ENCODE measurements around the gene AXIN1. TPM values are rescaled to one million over a fixed set of nuclear protein-coding genes. Genes with fewer than 3 reads are reported as not detected.

Gene AXIN1
- total RNA-seq, 1 donor from 2014 or later = 28.9 TPM

DNA sequence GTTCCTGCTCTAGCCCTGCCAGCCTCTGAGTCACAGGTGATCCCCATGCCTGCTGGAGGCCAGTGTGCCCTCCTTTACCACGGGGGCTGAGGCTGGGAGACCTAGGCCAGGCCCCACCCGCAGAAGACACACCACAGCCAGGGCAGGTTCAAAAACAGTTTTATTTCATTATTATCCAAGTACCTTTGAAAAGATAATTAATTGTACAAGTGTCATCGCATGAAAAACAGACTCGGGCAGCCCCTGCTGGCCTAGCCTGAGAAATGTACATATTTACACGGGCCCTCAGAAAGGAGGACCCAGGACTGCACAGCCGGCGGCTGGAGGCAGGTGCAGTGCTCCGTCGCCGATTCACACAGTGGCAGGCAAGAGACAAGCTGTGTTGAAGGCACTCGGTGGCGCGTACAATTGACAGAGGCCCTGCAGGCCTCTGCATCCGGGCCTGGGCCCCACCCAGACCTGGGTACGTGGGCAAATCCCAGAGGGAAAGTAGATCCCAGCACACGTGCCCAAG is 65.2 kb downstream of the AXIN1 start:
- Histone ChIP-seq H3K27ac (no peak overlapping the region), H3K4me3 (no peak overlapping the region), H3K36me3 (peaks cover 45% of the 10 kb centered on the region), H3K27me3 (peaks cover 2% of the 10 kb centered on the region), H3K4me1 (no peaks in the 10 kb centered on the region), H3K9me3 (no peaks in the 10 kb centered on the region)
- intact Hi-C loops (cut with DNase I) = no loop called here
- ATAC-seq (no peak), DNase-seq (no peak)
- TF ChIP-seq, protein P1, sequence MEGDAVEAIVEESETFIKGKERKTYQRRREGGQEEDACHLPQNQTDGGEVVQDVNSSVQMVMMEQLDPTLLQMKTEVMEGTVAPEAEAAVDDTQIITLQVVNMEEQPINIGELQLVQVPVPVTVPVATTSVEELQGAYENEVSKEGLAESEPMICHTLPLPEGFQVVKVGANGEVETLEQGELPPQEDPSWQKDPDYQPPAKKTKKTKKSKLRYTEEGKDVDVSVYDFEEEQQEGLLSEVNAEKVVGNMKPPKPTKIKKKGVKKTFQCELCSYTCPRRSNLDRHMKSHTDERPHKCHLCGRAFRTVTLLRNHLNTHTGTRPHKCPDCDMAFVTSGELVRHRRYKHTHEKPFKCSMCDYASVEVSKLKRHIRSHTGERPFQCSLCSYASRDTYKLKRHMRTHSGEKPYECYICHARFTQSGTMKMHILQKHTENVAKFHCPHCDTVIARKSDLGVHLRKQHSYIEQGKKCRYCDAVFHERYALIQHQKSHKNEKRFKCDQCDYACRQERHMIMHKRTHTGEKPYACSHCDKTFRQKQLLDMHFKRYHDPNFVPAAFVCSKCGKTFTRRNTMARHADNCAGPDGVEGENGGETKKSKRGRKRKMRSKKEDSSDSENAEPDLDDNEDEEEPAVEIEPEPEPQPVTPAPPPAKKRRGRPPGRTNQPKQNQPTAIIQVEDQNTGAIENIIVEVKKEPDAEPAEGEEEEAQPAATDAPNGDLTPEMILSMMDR (IDR thresholded peaks at IDR 0.05) = no peak

DNA sequence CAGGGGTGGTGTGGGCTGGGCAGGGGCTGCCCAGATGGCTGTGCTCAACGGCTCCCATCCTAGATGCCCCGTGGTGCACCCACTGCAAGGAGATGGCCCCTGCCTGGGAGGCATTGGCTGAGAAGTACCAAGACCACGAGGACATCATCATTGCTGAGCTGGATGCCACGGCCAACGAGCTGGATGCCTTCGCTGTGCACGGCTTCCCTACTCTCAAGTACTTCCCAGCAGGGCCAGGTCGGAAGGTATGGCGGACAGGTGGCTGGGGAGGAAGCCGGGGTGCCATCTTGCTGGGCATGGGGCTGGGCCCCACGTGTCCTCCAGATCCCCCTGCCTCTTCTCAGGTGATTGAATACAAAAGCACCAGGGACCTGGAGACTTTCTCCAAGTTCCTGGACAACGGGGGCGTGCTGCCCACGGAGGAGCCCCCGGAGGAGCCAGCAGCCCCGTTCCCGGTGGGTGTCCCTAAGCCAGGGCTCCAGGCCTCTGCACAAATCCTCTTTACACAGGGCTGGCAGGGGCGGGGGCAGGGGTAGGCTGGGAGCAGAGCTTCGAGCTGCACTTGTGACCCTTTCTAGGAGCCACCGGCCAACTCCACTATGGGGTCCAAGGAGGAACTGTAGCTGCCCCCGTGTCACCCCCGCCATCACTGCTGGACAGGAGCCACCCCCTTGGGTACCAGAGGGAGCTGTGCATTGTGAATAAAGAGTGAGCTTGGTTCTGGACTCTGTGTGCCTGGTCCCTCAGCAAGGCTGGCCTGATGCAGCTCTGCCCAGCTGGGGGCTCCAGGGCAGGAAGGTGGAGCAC is 65.8 kb downstream of the AXIN1 start:
- Histone ChIP-seq H3K27ac (no peak overlapping the region), H3K4me1 (no peaks in the 10 kb centered on the region), H3K4me3 (no peak overlapping the region), H3K36me3 (peaks cover 41% of the 10 kb centered on the region), H3K9me3 (no peaks in the 10 kb centered on the region), H3K27me3 (peaks cover 7% of the 10 kb centered on the region)
- ATAC-seq (no peak), DNase-seq (no peak)
- TF ChIP-seq, protein P1 (IDR thresholded peaks at IDR 0.05) = no peak
- intact Hi-C loops (cut with DNase I) = no loop called here

DNA sequence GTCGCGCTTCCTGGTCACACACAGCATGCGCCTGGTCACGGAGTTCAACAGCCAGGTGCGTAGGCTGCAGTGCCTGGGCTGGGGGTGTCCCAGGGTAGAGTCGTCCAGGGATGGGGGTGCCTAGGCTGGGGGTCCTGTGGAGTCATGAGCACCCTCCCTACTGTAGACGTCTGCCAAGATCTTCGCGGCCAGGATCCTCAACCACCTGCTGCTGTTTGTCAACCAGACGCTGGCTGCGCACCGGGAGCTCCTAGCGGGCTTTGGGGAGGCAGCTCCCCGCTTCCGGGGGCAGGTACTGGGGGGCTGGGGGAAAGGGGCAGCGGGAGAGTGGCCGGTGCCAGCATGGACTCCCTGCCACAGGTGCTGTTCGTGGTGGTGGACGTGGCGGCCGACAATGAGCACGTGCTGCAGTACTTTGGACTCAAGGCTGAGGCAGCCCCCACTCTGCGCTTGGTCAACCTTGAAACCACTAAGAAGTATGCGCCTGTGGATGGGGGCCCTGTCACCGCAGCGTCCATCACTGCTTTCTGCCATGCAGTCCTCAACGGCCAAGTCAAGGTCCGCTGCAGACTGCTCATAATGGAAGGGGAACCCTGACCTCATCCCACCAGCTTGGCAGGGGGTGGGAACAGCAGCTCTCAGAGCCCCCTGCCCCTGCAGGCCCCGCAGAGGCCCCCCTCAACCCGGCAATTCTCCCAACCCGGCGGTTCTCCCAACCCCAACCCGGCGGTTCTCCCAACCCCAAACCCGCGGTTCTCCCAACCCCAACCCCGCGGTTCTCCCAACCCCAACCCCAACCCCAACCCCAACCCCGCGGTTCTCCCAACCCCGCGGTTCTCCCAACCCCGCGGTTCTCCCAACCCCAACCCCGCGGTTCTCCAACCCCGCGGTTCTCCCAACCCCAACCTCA is 67.1 kb downstream of the AXIN1 start:
- H3K27ac ChIP-seq = no peak overlapping the region
- intact Hi-C loops (cut with DNase I) = no loop called here

DNA sequence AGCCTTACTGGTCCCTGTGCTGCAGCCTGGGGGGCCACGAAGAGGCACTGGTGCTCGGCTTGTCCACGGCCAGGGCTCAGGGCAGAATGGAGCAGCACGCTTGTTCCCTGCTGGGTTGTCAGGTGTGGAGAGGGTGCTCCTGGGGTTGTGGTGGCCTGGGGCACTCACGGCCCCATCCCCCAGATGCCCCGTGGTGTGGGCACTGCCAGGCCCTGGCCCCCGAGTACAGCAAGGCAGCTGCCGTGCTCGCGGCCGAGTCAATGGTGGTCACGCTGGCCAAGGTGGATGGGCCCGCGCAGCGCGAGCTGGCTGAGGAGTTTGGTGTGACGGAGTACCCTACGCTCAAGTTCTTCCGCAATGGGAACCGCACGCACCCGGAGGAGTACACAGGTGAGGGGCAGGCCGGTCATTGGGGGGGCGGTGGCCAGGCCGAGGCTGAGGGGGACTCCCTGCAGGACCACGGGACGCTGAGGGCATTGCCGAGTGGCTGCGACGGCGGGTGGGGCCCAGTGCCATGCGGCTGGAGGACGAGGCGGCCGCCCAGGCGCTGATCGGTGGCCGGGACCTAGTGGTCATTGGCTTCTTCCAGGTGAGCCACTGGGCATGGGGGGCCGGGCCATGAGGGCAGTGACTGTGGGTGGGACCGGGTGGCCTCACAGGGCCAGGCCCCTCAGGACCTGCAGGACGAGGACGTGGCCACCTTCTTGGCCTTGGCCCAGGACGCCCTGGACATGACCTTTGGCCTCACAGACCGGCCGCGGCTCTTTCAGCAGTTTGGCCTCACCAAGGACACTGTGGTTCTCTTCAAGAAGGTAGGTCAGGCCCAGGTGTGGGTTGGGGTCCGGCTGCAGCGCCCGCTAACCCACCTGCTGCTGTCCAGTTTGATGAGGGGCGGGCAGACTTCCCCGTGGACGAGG is 68.1 kb downstream of the AXIN1 start:
- peaks cover 26% of the 10 kb centered on the region for H3K27me3 ChIP-seq
- intact Hi-C loops (cut with DNase I) = no loop called here
- peaks cover 9% of the 10 kb centered on the region for H3K4me1 ChIP-seq
- TF ChIP-seq, protein P1 (IDR thresholded peaks at IDR 0.05) = no peak
- H3K9me3 ChIP-seq = no peaks in the 10 kb centered on the region
- H3K36me3 ChIP-seq = peaks cover 25% of the 10 kb centered on the region
- no peak overlapping the region for H3K27ac ChIP-seq
- no peak for DNase-seq
- no peak for ATAC-seq
- no peak overlapping the region for H3K4me3 ChIP-seq

More for the DNA sequence above, 67.1 kb downstream of the AXIN1 start:
- ATAC-seq (no peak), DNase-seq (no peak)
- Histone ChIP-seq H3K36me3 (peaks cover 32% of the 10 kb centered on the region), H3K4me1 (peaks cover 9% of the 10 kb centered on the region), H3K9me3 (no peaks in the 10 kb centered on the region), H3K4me3 (no peak overlapping the region), H3K27me3 (peaks cover 18% of the 10 kb centered on the region)
- TF ChIP-seq, protein P1 (IDR thresholded peaks at IDR 0.05) = no peak

All from upper lobe of right lung (tissue), 1 donor.